SIG-M5 treated with dmso at 0.1 percent for 504 hours (cell line): ENCODE measurements around the gene RSKR.
"Not testable (repeated sequence)": the region's sequence is repeated elsewhere in the genome, so short reads cannot be mapped to it uniquely, and the experiment has no call there.

ENCODE experiments used
- DNase-seq: peaks from one replicate; lab custom pipeline; 2025; ENCODE audit not compliant: unreplicated experiment; lab: John Stamatoyannopoulos, UW

RSKR gene

DNA sequence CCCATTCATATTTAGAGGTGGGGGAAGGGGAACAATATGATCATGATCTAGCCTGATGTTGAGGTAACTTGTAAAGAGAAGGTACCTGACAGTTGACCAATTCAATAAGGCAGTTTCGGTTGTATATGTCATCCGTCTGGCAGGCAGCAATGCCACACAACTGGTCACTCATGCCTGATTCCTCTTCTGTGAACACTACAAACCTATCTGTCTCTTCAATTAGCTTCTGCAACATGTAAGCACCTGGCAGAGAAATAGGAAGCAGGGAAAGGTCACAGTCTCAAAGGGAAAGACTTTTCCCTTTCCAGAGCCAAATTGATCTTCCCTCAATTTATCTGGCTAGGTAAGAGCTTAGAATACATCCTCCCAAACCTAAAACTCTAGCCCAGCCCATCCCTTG, 10.2 kb upstream of the RSKR start:
- DNase-seq, result no peak

DNA sequence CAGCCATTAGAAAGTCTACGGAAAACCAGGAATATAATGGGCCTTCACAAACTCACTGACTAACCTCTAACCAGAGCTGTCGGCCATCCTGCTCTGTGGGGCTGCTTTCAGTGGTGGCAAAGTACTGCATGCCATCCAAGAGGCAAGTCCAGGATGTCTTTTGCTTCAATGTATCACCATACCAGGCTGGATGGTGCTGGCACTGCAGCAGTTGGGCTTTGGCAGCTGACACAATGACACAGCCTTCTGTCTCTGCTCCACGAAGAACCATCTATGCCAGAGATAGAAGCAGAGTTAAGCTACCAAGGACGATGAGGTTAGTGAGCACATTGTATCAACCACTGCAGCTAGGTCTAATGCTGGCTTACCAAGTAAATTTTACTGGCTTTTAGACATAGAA, 9.7 kb upstream of the RSKR start:
- no peak for DNase-seq

DNA sequence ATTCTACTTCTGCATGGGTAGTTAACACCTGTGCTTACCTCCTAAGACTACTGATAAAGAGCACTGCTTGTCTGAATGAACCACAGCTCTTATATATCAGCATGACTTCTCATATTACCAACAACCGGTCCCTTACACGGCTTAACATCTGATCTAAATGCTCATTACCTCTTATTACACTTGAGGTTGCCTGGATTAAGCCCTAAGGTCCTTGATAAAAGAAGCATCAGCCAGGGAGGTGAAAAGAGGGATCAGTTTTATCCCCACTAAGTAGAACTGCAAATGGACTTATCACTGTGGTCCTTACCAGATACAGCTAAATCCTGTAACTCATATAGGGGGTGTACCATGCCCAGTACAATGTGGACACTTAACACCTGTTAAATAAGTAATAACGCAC, 8.2 kb upstream of the RSKR start:
- DNase-seq, result no peak

DNA sequence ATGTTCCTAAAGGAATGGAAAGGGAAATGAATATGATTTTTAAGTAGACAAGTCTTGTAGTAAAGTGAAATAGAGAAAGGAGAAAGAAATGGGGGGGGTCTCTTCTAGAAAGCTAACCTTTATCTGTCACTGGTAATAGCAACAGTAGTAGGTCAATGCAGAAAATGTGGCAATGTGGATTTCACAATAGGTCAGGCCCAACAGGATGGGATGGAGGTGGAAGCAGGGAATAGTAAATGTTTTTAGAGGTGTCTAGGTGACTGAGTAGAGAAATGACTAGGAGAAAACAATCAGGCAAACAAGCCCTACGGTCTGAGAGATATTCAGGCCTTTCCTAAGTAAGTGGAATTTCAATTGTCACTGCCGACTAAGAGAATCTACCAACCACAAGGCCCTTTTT, 6.0 kb upstream of the RSKR start:
- DNase-seq, result no peak

- no peak for DNase-seq
These were observed 4.5 kb upstream of the RSKR start for GRCh38 chr17:28618464-28618863.

DNA sequence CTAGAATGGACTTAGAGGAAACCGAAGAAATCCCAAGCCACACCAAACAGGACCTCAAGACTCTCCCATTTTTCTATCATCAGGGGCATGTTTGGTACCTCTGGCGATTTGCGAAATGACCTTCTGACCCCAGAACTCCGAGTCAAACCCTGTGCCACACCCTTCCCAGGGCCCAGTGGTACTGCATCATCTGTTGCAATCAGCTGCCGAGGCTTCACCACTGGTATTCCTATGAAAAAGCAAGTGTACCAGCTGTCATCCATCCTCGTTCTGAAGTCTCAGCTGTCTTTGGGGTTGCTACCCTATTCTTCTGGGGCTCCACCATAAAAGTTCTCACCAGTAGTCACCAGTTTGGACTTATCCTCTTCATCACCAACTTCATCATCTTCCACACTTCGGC, 2.3 kb upstream of the RSKR start:
- no peak for DNase-seq

- peak; percentile 11 for DNase-seq
These were observed 1.4 kb upstream of the RSKR start for GRCh38 chr17:28615260-28615940.

- peak; percentile 46 for DNase-seq
These were observed 781 bp downstream of the RSKR start for GRCh38 chr17:28612936-28613872.

DNA sequence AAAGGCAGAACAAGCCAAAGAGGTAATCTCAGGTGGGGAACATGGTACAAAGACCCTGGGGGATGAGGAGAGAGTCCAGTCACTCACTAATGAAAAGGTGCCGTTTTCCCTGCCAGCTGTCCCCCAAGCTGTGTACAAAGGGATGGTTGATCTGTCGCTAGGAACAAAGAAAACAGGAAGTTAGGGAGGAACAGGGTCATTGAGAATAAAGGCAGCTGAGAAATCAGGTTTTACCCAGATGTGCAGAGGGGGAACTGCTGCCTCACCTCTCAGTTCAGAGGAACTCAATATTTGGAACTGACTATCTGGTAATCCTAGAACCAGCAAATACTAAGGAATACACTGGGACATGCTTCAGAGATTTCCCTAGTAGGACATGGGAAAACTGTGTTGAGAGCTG, 1.5 kb downstream of the RSKR start:
- DNase-seq, result no peak

DNA sequence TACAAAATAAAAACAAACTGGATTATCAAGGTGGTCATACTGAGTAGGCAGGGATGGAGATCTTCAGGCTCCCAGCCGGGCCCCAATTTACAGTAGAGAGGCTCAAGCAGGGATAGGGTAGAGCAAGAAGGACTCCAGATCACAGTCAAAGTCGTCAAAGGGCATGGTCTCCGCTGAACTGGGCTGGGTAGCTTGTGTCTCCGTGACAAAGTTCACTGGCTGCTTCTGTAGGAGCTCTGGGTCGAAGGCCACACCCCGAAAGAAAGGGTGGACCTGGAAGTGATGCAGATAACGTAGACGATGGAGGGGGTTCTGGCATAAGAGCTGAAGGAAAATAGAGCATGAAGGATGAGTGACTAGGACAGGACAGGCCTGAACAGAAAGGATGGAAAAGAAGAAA, 3.6 kb downstream of the RSKR start:
- no peak for DNase-seq

DNA sequence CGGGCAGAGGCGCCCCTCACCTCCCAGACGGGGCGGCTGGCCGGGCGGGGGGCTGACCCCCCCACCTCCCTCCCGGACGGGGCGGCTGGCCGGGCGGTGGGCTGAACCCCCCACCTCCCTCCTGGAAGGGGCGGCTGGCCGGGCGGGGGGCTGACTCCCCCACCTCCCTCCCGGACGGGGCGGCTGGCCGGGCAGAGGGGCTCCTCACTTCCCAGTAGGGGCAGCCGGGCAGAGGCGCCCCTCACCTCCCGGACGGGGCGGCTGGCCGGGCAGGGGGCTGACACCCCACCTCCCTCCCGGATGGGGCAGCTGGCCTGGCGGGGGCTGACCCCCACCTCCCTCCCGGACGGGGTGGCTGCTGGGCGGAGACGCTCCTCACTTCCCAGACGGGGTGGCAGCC, 10.0 kb downstream of the RSKR start:
- not testable (repeated sequence) for DNase-seq

DNA sequence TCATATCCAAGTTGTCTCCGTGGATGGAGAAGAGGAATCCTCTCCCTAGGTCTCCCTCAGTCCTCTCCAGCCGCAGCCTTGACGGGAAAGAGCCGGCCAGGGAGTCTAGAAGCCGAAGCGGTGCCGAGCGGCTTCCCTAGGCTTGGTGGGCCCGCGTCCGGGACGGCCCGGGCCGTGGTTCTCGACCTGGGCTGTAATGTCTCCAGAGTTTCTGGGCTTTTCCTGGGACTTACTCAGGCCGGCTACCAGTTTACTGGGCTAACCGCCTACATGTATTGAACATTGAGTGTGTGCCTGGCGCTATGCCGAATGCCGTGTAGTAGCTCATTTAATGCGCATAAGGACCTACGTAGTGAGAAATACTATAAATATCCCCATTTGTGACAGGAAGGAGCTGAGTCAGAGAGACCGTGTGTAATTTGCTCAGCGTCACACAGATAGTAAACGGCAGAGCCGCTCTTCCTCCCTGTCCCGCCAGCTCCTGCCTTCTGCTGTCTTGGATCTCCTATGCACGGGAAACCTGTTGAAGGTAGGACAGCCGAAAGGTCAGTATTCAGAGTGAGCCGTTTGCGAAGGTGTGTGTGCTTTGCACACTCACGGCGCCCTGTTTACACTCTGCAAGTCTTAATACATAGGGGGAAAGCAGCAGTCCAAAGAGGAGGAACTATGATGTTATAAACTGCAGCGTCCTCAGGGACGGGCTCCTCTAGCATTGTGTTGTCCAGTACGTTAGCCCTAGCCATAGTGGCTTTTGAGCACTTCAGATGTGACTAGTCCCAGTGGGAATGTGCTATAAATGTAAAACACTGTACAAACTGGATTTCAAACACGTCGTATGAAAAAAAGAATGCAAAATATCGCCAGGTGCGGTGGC, 14.4 kb downstream of the RSKR start:
- DNase-seq, result peak; percentile 94

DNA sequence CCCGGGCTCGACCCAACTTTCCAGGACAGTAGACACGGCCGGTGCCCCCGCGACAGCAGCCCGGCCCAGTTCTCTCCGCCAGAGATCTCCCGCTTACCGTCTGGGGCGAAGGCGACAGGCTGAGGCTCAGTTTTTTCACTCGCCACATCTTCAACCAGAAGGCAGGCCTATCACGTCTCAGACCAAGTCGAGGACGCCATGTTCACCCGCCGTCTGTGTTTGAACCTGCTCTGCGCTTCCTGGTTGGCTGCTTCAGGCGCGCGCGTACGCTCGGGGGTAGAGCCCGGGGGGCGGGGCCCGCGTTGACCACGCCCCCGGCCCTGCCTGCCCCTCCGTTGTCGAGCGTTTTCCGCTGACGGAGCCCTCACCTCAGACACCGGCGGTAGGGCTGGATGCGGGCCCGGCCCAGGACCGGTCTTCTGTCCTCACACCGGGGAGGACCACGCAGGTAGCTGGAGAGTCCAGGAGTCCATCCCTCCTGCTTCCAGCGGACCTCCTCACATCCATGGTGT, 15.1 kb downstream of the RSKR start, which contains the start of gene SPAG5:
SPAG5 (minus strand) TSS at position 227 of the 512 bp plus-strand sequence; CDS start at position 148, 79 bp downstream.
- peak; percentile 91 for DNase-seq

DNA sequence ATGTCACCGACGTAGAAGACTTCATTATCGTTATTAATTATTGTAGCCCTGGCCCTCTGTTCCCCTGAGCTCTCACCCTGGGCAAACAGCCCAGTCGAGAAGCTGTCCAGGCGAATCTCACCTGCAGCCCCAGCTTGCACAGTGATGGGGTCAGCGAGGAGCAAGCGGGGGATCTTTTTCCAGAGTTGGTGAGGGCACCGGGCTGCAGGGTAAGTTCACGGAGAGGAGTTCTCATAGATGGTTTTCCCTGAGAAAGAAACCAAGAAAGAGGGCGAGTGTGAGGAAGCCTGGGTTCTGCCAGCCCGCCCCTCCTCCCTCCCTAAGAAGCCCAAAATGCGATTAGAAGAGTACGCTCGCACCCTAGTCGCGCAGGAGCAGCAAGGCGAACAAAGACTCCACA, 15.6 kb downstream of the RSKR start:
- DNase-seq, result no peak

DNA sequence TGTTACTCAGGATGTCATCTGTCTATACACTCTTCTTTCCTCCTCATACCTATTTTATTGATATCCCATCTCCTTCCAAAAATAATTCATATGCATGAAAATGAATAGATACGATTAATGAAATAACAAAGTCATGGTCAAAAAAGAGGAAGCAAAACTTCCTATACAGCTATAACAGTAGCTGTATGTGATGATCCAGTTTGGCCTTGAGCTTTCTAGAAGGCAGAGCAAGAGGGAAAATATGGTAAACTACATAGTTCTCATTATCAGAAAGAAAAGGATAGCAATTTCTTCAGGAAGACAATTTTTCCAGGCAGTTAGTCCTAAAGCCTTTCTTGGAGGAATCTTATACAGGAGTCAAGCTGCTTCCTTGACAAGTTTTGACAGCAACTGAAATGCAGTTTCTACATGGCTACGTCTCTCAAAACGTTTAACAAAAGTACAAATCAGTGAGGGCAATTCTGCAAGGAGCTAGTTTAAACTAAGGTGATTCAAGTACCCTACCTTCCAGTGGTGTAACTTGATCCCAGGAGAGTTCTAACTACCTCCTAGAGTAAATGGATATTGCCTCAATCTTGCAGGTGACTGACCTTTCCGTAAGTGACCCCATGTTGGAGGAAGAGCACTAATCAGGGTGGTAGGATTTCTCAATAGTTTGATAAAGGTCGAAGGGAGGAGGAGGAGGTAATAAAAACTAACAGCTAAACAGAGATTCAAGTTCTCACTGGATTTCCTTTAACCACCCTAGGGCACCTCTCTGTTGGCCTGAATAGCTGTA, 16.2 kb downstream of the RSKR start:
- peak; percentile 31 for DNase-seq

- no peak for DNase-seq
These were observed 21.7 kb downstream of the RSKR start for GRCh38 chr17:28592260-28592659.

DNA sequence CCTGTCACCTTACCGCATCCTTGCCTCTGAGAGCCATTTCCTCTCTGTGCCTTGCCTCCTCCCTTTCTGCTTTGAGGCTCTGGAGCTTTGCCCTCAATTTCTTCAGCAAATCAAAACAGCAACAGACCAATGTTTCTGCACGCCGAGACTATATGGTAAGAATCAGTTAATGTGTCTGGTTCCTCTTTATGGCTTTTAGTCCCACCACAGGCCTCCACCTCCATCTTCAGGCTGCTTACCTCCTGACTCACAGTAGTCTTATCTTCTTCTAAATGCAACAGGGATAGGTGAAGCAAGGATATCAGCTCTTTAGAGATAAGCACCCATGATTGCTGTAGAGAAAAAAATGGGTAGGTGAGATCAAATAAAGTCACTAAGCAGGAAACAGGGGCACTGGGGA, 28.1 kb downstream of the RSKR start:
- DNase-seq, result no peak

DNA sequence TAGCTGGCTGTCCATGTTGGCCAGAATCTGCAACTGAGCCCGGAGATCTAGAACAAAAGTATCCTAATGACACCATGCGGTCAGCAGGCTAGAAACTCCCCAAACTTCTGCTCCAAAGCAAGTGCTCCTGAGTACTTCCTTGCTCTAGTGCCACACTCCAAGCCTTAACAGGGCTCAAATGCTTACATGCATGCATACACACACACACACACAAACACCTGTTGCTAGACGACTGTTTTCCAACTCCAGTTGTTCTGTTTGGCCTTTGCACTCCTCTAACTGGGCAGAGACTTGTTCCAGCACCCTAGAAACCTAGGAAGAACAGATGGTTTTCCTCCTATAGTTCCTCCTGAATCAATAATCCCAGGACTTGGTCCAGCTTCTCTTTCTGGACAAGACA, 29.6 kb downstream of the RSKR start:
- no peak for DNase-seq

DNA sequence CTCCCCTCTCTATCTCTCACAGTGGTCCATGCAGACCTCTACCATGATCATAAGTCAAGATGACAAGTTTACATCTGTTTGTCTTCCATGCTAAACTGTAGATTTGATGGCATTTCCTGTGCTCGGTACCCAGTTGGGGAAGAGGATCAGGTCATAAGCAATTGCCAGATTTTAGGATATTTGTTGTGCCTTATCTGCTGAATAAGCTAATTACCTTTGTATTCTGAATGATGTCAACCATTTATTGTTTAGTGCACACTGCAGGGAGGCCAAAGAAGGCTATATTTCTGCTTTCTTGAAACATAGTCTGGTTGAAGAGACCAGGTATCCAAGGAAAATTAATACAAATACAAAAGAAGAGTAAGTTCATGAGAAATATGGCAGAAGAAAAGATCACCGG, 31.5 kb downstream of the RSKR start:
- no peak for DNase-seq

- DNase-seq, result no peak
These were observed 33.0 kb downstream of the RSKR start for GRCh38 chr17:28580959-28581358.
